Mesenchymal stem cell (in vitro differentiated cells and primary cell): Measurements from ENCODE around the gene CCT3.

Experiments
- DNase-seq: peaks from one replicate; pipeline ENCODE4 v3.0.0-alpha.2; 2013
- H2AFZ ChIP-seq: one replicate; pipeline ENCODE4 v1.6.1; 2013; ENCODE audit warnings: low read depth, mild to moderate bottlenecking, control low read depth, inconsistent platforms, low read length, moderate library complexity
- H2AK5ac ChIP-seq: 2 replicates; pipeline ENCODE4 v1.6.1; 2013; ENCODE audit warnings: low read length, moderate library complexity, mild to moderate bottlenecking, inconsistent platforms; ENCODE audit not compliant: severe bottlenecking
- H2BK120ac ChIP-seq: one replicate; pipeline ENCODE4 v1.6.1; 2013; ENCODE audit warnings: low read depth, mild to moderate bottlenecking, inconsistent platforms, low read length, moderate library complexity
- H2BK12ac ChIP-seq, 2 experiments: one replicate each; pipeline ENCODE4 v1.6.1; 2013; ENCODE audit warnings: inconsistent platforms in 2 of 2, low read length in 2 of 2, mild to moderate bottlenecking in 2 of 2, moderate library complexity in 2 of 2, control low read depth in 1 of 2
- H2BK15ac ChIP-seq: one replicate; pipeline ENCODE4 v1.6.1; 2013; ENCODE audit warnings: mild to moderate bottlenecking, low read depth, inconsistent platforms; ENCODE audit not compliant: poor library complexity, severe bottlenecking
- H2BK5ac ChIP-seq: 2 replicates; pipeline ENCODE4 v1.6.1; 2013; ENCODE audit warnings: low read depth, mild to moderate bottlenecking, low read length, control low read depth, inconsistent platforms; ENCODE audit not compliant: poor library complexity, severe bottlenecking
- H3K14ac ChIP-seq, 2 experiments: one replicate each; pipeline ENCODE4 v1.6.1; 2013; ENCODE audit warnings: inconsistent platforms in 2 of 2, low read length in 2 of 2, control low read depth in 1 of 2, mild to moderate bottlenecking in 1 of 2, moderate library complexity in 1 of 2
- H3K18ac ChIP-seq, 2 experiments: one replicate each; pipeline ENCODE4 v1.6.1; 2013; ENCODE audit warnings: inconsistent platforms in 2 of 2, low read length in 2 of 2, control low read depth in 1 of 2, low read depth in 1 of 2, mild to moderate bottlenecking in 1 of 2
- H3K23ac ChIP-seq, 2 experiments: one replicate each; pipeline ENCODE4 v1.6.1; 2013; ENCODE audit warnings: inconsistent platforms in 2 of 2, low read length in 2 of 2, mild to moderate bottlenecking in 2 of 2, moderate library complexity in 2 of 2, control low read depth in 1 of 2
- H3K27ac ChIP-seq: 2 replicates; pipeline ENCODE4 v1.5.1; 2013; ENCODE audit warnings: mild to moderate bottlenecking, moderate library complexity, low read length, control low read depth, inconsistent platforms; ENCODE audit not compliant: poor library complexity, severe bottlenecking
- H3K27me3 ChIP-seq, 2 experiments: 2 replicates each; pipeline versions ENCODE4 v1.6.1 to v1.7.0; 2013; ENCODE audit warnings: low read length in 2 of 2, mild to moderate bottlenecking in 2 of 2, moderate library complexity in 2 of 2, control low read depth in 1 of 2, inconsistent platforms in 1 of 2; ENCODE audit not compliant: control insufficient read depth in 1 of 2, insufficient read depth in 1 of 2
- H3K36me3 ChIP-seq, 2 experiments: 2 replicates each; pipeline versions ENCODE4 v1.6.1 to v1.7.0; 2013; ENCODE audit warnings: low read length in 2 of 2, control low read depth in 1 of 2, inconsistent platforms in 1 of 2, low read depth in 1 of 2, mild to moderate bottlenecking in 1 of 2; ENCODE audit not compliant: insufficient read depth in 2 of 2, control insufficient read depth in 1 of 2
- H3K4ac ChIP-seq, 2 experiments: one replicate each; pipeline ENCODE4 v1.6.1; 2013; ENCODE audit warnings: inconsistent platforms in 2 of 2, low read length in 2 of 2, mild to moderate bottlenecking in 2 of 2, moderate library complexity in 2 of 2, control low read depth in 1 of 2, low read depth in 1 of 2
- H3K4me1 ChIP-seq: 2 replicates; pipeline ENCODE4 v1.6.1; 2013; ENCODE audit warnings: low read depth, low read length, control low read depth; ENCODE audit not compliant: control insufficient read depth, insufficient read depth
- H3K4me2 ChIP-seq: 2 replicates; pipeline ENCODE4 v1.6.1; 2013; ENCODE audit warnings: low read length, mild to moderate bottlenecking, inconsistent platforms; ENCODE audit not compliant: poor library complexity, severe bottlenecking
- H3K4me3 ChIP-seq, 2 experiments: 2 replicates each; pipeline versions ENCODE4 v1.5.1 to v1.7.0; 2013; ENCODE audit warnings: low read length in 2 of 2, mild to moderate bottlenecking in 2 of 2, control low read depth in 1 of 2, low read depth in 1 of 2; ENCODE audit not compliant: insufficient read depth in 1 of 2
- H3K79me1 ChIP-seq: replicated peaks from 2 replicates; pipeline ENCODE4 v1.6.1; 2013; ENCODE audit warnings: mild to moderate bottlenecking, control low read depth, low read length, inconsistent platforms; ENCODE audit not compliant: poor library complexity, severe bottlenecking
- H3K9ac ChIP-seq: 2 replicates; pipeline ENCODE4 v1.7.0; 2013; ENCODE audit warnings: mild to moderate bottlenecking, low read length, moderate library complexity
- H3K9me3 ChIP-seq: 2 replicates; pipeline ENCODE4 v1.7.0; 2013; ENCODE audit warnings: mild to moderate bottlenecking, low read length; ENCODE audit not compliant: control insufficient read depth
- H4K8ac ChIP-seq: one replicate; pipeline ENCODE4 v1.6.1; 2013; ENCODE audit warnings: inconsistent platforms, mild to moderate bottlenecking, low read length, moderate library complexity
- H4K91ac ChIP-seq: one replicate; pipeline ENCODE4 v1.6.1; 2013; ENCODE audit warnings: mild to moderate bottlenecking, low read length, inconsistent platforms
- WGBS: methylation state at CpG from one replicate; pipeline ENCODE4 v1.1.7; 2013; ENCODE audit warnings: mixed read lengths; 5-methylcytosine and 5-hydroxymethylcytosine counted together

CCT3 gene

GRCh38 chr1:156281693-156282478, 56.2 kb downstream of the CCT3 start:
- Histone ChIP-seq H3K14ac (peak overlapping the region in 1 of 2 experiments; percentile 31), H3K23ac (no peak overlapping the region), H3K9me3 (no peaks in the 10 kb centered on the region), H2BK5ac (no peak overlapping the region), H3K4ac (peak overlapping the region in 1 of 2 experiments; percentile 71), H2BK15ac (no peak overlapping the region), H2AFZ (no peak overlapping the region), H3K4me3 (peak overlapping the region; percentile 89), H3K36me3 (peaks cover 37% of the 10 kb centered on the region in 2 experiments), H3K27me3 (no peaks in the 10 kb centered on the region), H2BK12ac (no peak overlapping the region), H3K4me1 (peaks cover 9% of the 10 kb centered on the region), H2AK5ac (peak overlapping the region; percentile 37), H4K91ac (no peak overlapping the region), H4K8ac (no peak overlapping the region), H3K9ac (peak overlapping the region; percentile 89), H3K79me1 (peaks cover 25% of the 10 kb centered on the region), H3K27ac (peak overlapping the region; percentile 10), H2BK120ac (no peak overlapping the region), H3K4me2 (peak overlapping the region; percentile 83), H3K18ac (peak overlapping the region in 1 of 2 experiments; percentile 79)
- 18% methylated on average over 22 of the region's 22 CpGs for WGBS
- DNase-seq: peak; percentile 30

GRCh38 chr1:156281281-156281680, 56.8 kb downstream of the CCT3 start:
- Histone ChIP-seq H3K9me3 (no peaks in the 10 kb centered on the region), H3K27ac (no peak overlapping the region), H3K14ac (no peak overlapping the region), H2BK5ac (no peak overlapping the region), H2BK15ac (no peak overlapping the region), H3K9ac (peak overlapping the region; percentile 89), H3K36me3 (peaks cover 35 to 39% of the 10 kb centered on the region in 2 experiments), H3K18ac (no peak overlapping the region), H4K8ac (no peak overlapping the region), H3K23ac (no peak overlapping the region), H3K4me3 (peak overlapping the region in 1 of 2 experiments; percentile 89), H3K4me2 (peak overlapping the region; percentile 83), H3K4ac (no peak overlapping the region), H4K91ac (no peak overlapping the region), H2BK12ac (no peak overlapping the region), H3K79me1 (peaks cover 25% of the 10 kb centered on the region), H2AFZ (no peak overlapping the region), H2AK5ac (no peak overlapping the region), H2BK120ac (no peak overlapping the region), H3K27me3 (no peaks in the 10 kb centered on the region), H3K4me1 (peaks cover 9% of the 10 kb centered on the region)
- 53% methylated on average over 8 of the region's 8 CpGs for WGBS
- peak; percentile 74 for DNase-seq

- no peak overlapping the region for H3K4me3 ChIP-seq
- H2AFZ ChIP-seq: no peak overlapping the region
- no peak overlapping the region for H3K9ac ChIP-seq
- no peak overlapping the region for H3K18ac ChIP-seq
- H3K14ac ChIP-seq: no peak overlapping the region
- H2BK120ac ChIP-seq: no peak overlapping the region
- H2BK5ac ChIP-seq: no peak overlapping the region
- no peak overlapping the region for H4K8ac ChIP-seq
- H3K79me1 ChIP-seq: peaks cover 24% of the 10 kb centered on the region
- no peak overlapping the region for H2BK15ac ChIP-seq
- no peak overlapping the region for H2BK12ac ChIP-seq
- no peak for DNase-seq
- H3K27me3 ChIP-seq: no peaks in the 10 kb centered on the region
- H3K27ac ChIP-seq: no peak overlapping the region
- no peak overlapping the region for H2AK5ac ChIP-seq
- H3K9me3 ChIP-seq: no peaks in the 10 kb centered on the region
- H3K4ac ChIP-seq: no peak overlapping the region
- H3K36me3 ChIP-seq: peaks cover 29 to 45% of the 10 kb centered on the region in 2 experiments
- no peak overlapping the region for H3K4me2 ChIP-seq
- no peak overlapping the region for H3K23ac ChIP-seq
- WGBS: 92% methylated on average over 1 of the region's 3 CpGs
- no peak overlapping the region for H4K91ac ChIP-seq
- peaks cover 9% of the 10 kb centered on the region for H3K4me1 ChIP-seq
Observed at GRCh38 chr1:156279837-156280236, 58.3 kb downstream of the CCT3 start.

- Histone ChIP-seq H2BK120ac (no peak overlapping the region), H3K79me1 (peaks cover 31% of the 10 kb centered on the region), H2BK15ac (no peak overlapping the region), H3K36me3 (peaks cover 53 to 74% of the 10 kb centered on the region in 2 experiments), H4K91ac (no peak overlapping the region), H3K18ac (no peak overlapping the region), H3K4ac (no peak overlapping the region), H3K9ac (peak overlapping the region; percentile 25), H2BK12ac (no peak overlapping the region), H3K4me3 (no peak overlapping the region), H2AK5ac (no peak overlapping the region), H3K4me1 (peaks cover 9% of the 10 kb centered on the region), H3K23ac (no peak overlapping the region), H4K8ac (no peak overlapping the region), H3K27me3 (no peaks in the 10 kb centered on the region), H3K27ac (no peak overlapping the region), H3K4me2 (no peak overlapping the region), H2BK5ac (no peak overlapping the region), H3K14ac (no peak overlapping the region), H2AFZ (no peak overlapping the region), H3K9me3 (no peaks in the 10 kb centered on the region)
- 81% methylated on average over 6 of the region's 6 CpGs for WGBS
- DNase-seq: no peak
Observed at GRCh38 chr1:156276966-156277381, 61.1 kb downstream of the CCT3 start.
